Esophagus squamous epithelium (tissue), 4 donors: ENCODE results near the gene PRRX2.

ENCODE experiments used
- CTCF ChIP-seq, 6 experiments: fragments of 450-650 bp in 4 of 6; fragments of 200-600 bp in 2 of 6; sonication (generic) in 2 of 6; IDR thresholded peaks; one replicate each; pipeline ENCODE4 v1.5.1; 2016 to 2019; ENCODE audit warnings: antibody characterized with exemption in 6 of 6, mild to moderate bottlenecking in 4 of 6, moderate library complexity in 4 of 6
- POLR2A ChIP-seq, 4 donors: fragments of 450-650 bp; IDR thresholded peaks; one replicate each; pipeline ENCODE4 v1.6.1; 2017; ENCODE audit warnings: antibody characterized with exemption in 4 of 4, mild to moderate bottlenecking in 4 of 4, moderate library complexity in 3 of 4

DNA sequence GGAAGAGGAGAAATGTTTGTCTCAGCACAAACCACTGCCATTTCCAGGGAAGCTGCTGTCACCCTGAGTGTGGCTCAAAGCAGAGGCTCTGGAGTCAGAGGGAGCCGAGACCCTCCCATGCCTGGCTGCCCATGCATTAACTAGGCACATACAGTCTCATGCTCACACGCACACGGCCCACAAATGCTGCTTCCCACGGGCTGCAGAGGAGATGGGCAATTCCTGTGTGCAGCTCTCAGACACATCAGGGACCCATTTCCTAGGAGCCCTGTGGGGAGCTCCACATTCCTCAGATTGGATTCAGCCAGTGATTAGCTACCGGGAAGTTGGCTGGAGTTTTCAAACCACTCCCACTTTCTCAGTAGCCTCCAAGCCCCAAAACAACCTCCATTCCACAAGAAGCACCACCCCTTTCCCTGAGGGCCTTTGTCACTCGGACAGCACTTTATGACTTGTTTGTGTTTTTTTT, 96.5 kb downstream of the PRRX2 start:
- TF ChIP-seq CTCF (IDR thresholded peaks at IDR 0.05) (no peak), POLR2A (IDR thresholded peaks at IDR 0.05) (no peak)
